Middle frontal gyrus (tissue), 1 donor: Measurements from ENCODE around the gene P3H3.
"Not testable (repeated sequence)": the region's sequence is repeated elsewhere in the genome, so short reads cannot be mapped to it uniquely, and the experiment has no call there.

Experiments
- DNase-seq: peaks from one replicate; pipeline ENCODE4 v3.0.0-alpha.2; 2015; ENCODE audit warnings: low spot score; ENCODE audit errors: extremely low spot score

The P3H3 gene

DNA sequence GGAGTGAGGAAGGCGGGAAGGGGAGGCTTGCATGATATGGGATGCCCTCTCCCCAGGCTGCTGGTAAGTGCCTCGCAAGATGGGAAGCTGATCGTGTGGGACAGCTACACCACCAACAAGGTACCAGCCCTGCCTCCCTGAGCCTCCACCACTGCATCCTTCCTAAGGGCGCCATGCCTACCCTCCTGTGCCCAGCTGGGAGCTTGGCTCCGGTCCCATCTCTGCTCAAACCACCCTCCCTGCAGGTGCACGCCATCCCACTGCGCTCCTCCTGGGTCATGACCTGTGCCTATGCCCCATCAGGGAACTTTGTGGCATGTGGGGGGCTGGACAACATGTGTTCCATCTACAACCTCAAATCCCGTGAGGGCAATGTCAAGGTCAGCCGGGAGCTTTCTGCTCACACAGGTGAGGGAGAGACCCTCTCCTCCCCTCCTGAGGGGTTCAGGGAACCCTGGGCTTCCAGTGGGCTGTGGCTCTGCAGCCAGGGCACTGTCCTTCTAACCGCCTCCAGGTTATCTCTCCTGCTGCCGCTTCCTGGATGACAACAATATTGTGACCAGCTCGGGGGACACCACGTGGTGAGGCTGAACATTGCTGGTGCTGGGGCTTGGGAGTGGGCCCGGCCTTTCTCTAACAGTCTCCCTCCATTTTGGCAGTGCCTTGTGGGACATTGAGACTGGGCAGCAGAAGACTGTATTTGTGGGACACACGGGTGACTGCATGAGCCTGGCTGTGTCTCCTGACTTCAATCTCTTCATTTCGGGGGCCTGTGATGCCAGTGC is 15.1 kb downstream of the P3H3 start:
- no peak for DNase-seq

DNA sequence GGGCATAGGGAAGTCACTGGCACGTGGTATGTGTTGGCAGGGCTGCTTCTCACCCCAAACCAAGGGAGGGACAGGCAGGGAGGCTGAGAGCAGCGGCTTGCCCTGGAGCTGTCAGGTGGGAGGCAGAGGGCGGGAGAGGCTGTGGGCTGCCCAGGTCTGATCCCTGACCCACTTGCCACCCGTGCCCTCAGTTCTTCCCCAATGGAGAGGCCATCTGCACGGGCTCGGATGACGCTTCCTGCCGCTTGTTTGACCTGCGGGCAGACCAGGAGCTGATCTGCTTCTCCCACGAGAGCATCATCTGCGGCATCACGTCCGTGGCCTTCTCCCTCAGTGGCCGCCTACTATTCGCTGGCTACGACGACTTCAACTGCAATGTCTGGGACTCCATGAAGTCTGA is 17.2 kb downstream of the P3H3 start:
- DNase-seq, result no peak

GRCh38 chr12:6846316-6846869 is 18.2 kb downstream of the P3H3 start:
- DNase-seq, result no peak

DNA sequence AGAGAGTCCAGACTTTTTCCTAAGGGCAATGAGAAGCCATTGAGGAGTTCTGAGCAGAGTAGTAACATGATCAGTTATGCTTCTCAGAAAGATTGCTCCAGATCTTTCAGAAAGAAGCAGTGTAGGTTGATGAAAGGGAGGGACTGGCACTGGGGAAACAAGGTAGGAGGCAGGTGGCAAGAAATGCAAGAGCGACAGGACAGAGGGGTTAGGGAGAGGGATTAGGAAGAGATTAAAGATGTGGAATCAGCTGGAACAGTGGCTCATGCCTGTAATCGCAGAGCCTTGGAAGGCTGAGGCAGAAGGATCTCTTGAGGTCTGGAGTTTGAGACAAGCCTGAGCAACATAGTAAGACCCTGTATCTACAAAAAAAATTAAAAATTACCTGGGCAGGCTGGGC is 19.5 kb downstream of the P3H3 start:
- DNase-seq, result no peak

GRCh38 chr12:6849427-6849826 is 21.2 kb downstream of the P3H3 start:
- DNase-seq, result no peak

GRCh38 chr12:6849976-6850560 is 21.9 kb downstream of the P3H3 start:
- no peak for DNase-seq

- no peak for DNase-seq
These were observed 22.6 kb downstream of the P3H3 start for GRCh38 chr12:6850796-6851152.

DNA sequence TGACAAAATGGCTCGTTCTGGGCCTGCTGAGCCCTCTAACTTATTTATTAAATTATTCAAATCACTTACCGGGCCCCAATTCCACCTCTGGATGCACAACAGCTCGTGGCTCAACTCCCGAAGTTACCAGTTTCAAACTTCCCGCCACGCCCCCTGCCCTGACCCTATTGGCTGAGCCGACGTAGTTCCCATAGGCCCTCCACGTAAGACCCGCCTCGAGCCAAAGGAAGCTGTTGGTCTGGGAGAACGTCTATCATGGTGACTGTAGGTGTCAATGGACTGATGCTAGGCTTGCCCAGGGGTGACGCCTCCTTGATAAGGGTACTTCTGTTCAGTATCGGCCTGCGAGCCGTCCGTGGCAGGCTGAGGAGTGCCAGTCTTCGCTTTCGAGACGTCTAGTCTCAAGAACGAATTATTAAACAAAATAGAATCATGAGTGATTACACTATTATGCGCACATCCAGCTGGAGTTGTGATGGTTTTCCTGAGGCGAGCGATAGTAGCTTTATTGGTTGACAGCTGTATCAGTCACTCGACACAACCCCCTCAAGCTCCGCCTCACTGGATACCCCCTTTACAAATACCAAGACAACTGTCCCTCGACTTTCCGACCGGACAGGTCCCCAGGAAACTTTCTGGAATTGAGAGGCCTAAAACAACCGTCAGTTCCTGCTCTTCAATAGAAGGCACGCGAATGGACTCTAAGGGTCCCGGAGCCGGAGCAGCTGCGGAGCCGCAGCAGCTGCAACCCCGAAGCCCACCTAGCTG is 23.1 kb downstream of the P3H3 start, which contains the start of gene CDCA3:
Gene CDCA3 (minus strand): TSS at position 134 of the 768 bp plus-strand sequence. CDS start 334 bp downstream, outside the sequence.
- peak; percentile 97 for DNase-seq

- DNase-seq, result peak; percentile 100
These were observed 23.9 kb downstream of the P3H3 start, which contains the start of gene USP5 for GRCh38 chr12:6851921-6852650. TSS of gene USP5 (plus strand) at chr12:6852150. CDS start at chr12:6852180, 30 bp downstream.

- no peak for DNase-seq
These were observed 24.6 kb downstream of the P3H3 start for GRCh38 chr12:6852651-6853354.

- no peak for DNase-seq
These were observed 25.4 kb downstream of the P3H3 start for GRCh38 chr12:6853626-6854025.

GRCh38 chr12:6854036-6854435 is 25.8 kb downstream of the P3H3 start:
- no peak for DNase-seq

DNA sequence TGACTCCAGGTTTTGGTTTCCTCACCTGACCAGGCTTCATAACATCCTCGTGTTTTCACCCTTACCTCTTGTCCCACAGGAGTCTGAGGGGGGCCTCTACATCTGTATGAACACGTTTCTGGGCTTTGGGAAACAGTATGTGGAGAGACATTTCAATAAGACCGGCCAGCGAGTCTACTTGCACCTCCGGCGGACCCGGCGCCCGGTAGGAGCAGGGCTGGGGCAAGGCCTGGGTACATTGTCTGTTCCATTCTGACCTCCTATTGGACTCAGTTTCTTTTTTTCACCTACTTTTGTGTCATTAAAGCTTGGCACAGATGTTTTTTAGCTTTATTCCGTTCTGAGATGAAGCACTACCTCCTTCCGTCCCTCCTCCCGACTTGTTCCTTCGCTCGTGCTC is 27.1 kb downstream of the P3H3 start:
- DNase-seq, result no peak

- DNase-seq, result no peak
These were observed 30.6 kb downstream of the P3H3 start for GRCh38 chr12:6858799-6859198.

DNA sequence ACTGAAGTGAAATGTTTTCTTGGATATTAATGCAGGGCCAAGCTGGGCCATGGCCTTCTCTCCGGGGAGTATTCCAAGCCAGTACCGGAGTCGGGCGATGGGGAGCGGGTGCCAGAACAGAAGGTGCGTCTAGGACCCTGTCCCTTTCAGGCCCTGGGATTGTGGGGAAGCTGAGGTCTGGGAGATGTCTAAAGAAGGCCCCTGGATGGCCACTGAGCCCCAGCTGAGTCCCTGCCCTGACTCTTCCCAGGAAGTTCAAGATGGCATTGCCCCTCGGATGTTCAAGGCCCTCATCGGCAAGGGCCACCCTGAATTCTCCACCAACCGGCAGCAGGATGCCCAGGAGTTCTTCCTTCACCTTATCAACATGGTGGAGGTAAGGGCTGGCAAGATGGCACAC is 31.9 kb downstream of the P3H3 start:
- no peak for DNase-seq

DNA sequence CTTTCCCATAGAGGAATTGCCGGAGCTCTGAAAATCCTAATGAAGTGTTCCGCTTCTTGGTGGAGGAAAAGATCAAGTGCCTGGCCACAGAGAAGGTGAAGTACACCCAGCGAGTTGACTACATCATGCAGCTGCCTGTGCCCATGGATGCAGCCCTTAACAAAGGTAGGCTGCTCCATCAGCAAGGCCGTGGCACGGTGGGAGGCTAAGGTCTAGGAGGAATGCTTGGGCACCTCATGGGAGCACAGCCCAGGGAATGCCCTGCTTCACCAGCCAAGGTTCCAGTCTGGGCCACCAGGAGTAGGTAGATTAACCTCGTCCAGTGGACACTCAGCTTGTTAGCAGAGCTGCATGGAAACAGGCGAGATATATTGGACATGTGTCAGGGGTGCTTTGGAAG is 32.7 kb downstream of the P3H3 start:
- DNase-seq, result no peak

DNA sequence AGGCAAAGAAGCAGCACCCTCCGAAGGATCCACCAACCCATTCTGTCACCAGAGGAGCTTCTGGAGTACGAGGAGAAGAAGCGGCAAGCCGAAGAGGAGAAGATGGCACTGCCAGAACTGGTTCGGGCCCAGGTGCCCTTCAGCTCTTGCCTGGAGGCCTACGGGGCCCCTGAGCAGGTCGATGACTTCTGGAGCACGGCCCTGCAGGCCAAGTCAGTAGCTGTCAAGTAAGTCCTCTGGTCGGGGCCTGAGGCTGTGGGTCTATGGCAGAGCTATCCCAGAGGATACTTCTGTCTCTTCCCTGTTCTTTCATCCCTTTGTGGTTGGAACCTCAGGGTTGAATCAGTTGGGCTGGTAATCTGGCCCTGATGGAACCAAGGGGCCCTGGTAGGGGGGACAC is 33.2 kb downstream of the P3H3 start:
- DNase-seq, result no peak

DNA sequence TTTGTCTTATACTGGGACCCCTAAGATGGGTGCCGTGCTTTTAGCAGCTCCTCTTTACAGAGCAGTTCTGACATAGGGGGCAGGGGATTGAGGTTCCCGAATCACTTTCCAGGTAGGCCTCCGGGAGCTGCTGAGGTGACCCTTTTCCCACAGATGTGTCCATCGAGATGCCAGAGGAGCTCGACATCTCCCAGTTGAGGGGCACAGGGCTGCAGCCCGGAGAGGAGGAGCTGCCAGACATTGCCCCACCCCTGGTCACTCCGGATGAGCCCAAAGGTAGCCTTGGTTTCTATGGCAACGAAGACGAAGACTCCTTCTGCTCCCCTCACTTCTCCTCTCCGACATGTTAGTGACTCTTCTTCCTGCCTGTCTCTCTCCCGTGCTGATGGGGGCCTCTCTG is 34.8 kb downstream of the P3H3 start:
- DNase-seq, result no peak

DNA sequence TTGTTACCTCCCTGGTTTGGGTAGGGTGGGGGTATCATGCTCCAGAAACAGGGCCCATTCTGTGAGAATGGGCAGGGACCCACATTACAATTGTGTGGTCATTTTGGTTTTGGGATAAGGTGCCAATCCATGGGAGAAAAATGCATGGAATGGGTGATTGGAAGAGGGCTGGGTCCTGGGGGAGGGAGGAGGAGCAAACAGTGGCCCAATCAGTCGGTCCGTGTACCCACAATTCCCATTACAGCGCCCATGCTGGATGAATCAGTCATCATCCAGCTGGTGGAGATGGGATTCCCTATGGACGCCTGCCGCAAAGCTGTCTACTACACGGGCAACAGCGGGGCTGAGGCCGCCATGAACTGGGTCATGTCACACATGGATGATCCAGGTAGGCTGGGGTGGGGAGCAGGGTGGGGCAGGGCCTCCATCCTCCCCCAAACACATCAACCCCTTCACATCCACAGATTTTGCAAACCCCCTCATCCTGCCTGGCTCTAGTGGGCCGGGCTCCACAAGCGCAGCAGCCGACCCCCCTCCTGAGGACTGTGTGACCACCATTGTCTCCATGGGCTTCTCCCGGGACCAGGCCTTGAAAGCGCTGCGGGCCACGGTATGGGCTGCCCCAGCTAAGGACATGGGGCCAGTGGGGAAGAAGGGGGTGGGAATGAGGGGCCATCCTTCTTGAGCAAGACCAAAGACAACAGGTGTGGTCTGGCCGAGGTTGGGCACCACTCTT is 35.5 kb downstream of the P3H3 start:
- no peak for DNase-seq

DNA sequence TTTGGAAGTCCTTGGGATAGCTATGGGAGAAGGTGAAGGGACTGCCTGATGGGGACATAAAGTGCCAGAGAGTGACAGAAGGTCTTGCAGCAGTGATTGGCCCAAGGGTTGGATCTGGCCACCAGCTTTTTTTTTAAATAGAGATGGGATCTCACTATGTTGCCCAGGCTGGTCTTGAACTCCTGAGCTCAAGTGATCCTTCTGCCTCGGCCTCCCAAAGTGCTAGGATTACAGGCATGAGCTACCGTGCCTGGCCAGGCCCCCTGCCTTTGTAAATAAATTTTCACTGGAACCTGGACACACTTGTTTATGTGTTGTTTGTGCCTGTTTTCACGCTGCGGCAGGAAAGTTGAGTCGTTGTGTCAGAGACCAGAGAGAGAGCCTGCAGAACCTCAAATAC is 37.1 kb downstream of the P3H3 start:
- not testable (repeated sequence) for DNase-seq
